T follicular helper cell (primary cell): ENCODE measurements around the gene PLXNB2.
A peak's percentile ranks its signal among the peaks of the same experiment; 100 is the strongest.

ENCODE experiments used
- DNase-seq: peaks from one replicate; pipeline ENCODE4 v3.0.0-alpha.2; 2020; ENCODE audit warnings: low read depth

Gene PLXNB2

GRCh38 chr22:50250555-50251476 lies 56.6 kb downstream of the PLXNB2 start, which contains the start of gene HDAC10:
HDAC10 (minus strand) TSS chr22:50251265; CDS start chr22:50251032, 233 bp downstream.
- peak; percentile 67 for DNase-seq

GRCh38 chr22:50250249-50250554 lies 57.2 kb downstream of the PLXNB2 start:
- DNase-seq: no peak

GRCh38 chr22:50249341-50250248 lies 57.9 kb downstream of the PLXNB2 start:
- no peak for DNase-seq

- DNase-seq: no peak
Observed at GRCh38 chr22:50248196-50249081, 59.0 kb downstream of the PLXNB2 start.

GRCh38 chr22:50247748-50248147 lies 59.7 kb downstream of the PLXNB2 start:
- peak; percentile 44 for DNase-seq

GRCh38 chr22:50246242-50247175 lies 60.9 kb downstream of the PLXNB2 start:
- no peak for DNase-seq

- DNase-seq: no peak
Observed at GRCh38 chr22:50245214-50246072, 62.0 kb downstream of the PLXNB2 start.

- peak; percentile 89 for DNase-seq
Observed at GRCh38 chr22:50244420-50245213, 62.8 kb downstream of the PLXNB2 start, which contains the start of gene TUBGCP6. TUBGCP6 (minus strand) TSS chr22:50245023; CDS start chr22:50244459, 564 bp downstream.

GRCh38 chr22:50243685-50244419 lies 63.6 kb downstream of the PLXNB2 start:
- DNase-seq: no peak

GRCh38 chr22:50242406-50242949 lies 65.0 kb downstream of the PLXNB2 start:
- no peak for DNase-seq

GRCh38 chr22:50238755-50239154 lies 68.7 kb downstream of the PLXNB2 start:
- DNase-seq: no peak

- no peak for DNase-seq
Observed at GRCh38 chr22:50236731-50237409, 70.6 kb downstream of the PLXNB2 start.

- DNase-seq: no peak
Observed at GRCh38 chr22:50233223-50233622, 74.2 kb downstream of the PLXNB2 start.

- no peak for DNase-seq
Observed at GRCh38 chr22:50232481-50233151, 74.8 kb downstream of the PLXNB2 start.

GRCh38 chr22:50229370-50229769 lies 78.1 kb downstream of the PLXNB2 start:
- no peak for DNase-seq

- DNase-seq: no peak
Observed at GRCh38 chr22:50228366-50228765, 79.1 kb downstream of the PLXNB2 start.
